H1 (cell line): ENCODE measurements around the gene CSF3R. TPM values are rescaled to one million over a fixed set of nuclear protein-coding genes. Genes with fewer than 3 reads are reported as not detected.
"Not testable (repeated sequence)": the region's sequence is repeated elsewhere in the genome, so short reads cannot be mapped to it uniquely, and the experiment has no call there.

Source experiments
- CTCF ChIA-PET: fragments of 300-600 bp; sonication (Branson Sonifier 250); formaldehyde crosslinking; loops from one replicate; lab custom pipeline; 2021; ENCODE audit not compliant: partially characterized antibody; lab: Charles Lee
- POLR2A ChIA-PET: fragments of 300-600 bp; sonication (Branson Sonifier 250); formaldehyde crosslinking; loops from one replicate; lab custom pipeline; 2021; ENCODE audit warnings: inconsistent platforms; ENCODE audit not compliant: partially characterized antibody; lab: Charles Lee
- DNase-seq, 2 experiments: peaks; one replicate each; pipeline versions ENCODE4 v3.0.0 to v3.0.0-alpha.2; 2010 to 2022; ENCODE audit warnings: low spot score in 2 of 2, low read depth in 1 of 2, mixed read lengths in 1 of 2
- FAIRE-seq: peaks from 2 replicates; lab custom pipeline; 2011; peaks lifted over from hg19 to GRCh38; lab: Jason Lieb, UNC
- H2AFZ ChIP-seq: 2 replicates; pipeline ENCODE4 v1.8.1; 2012; ENCODE audit warnings: low read length, inconsistent platforms
- H2AK5ac ChIP-seq: 2 replicates; pipeline ENCODE4 v1.6.1; 2013; ENCODE audit warnings: low read depth, low read length
- H2BK120ac ChIP-seq: replicated peaks from 2 replicates; pipeline ENCODE3; 2013; ENCODE audit warnings: low read depth, low read length, inconsistent platforms
- H2BK12ac ChIP-seq: 2 replicates; pipeline ENCODE4 v1.6.1; 2013; ENCODE audit warnings: low read depth, low read length
- H2BK15ac ChIP-seq: 2 replicates; pipeline ENCODE4 v1.6.1; 2013; ENCODE audit warnings: low read length
- H2BK20ac ChIP-seq: 2 replicates; pipeline ENCODE4 v1.6.1; 2013; ENCODE audit warnings: low read length
- H2BK5ac ChIP-seq: 2 replicates; pipeline ENCODE4 v1.6.1; 2013; ENCODE audit warnings: low read depth, low read length
- H3K14ac ChIP-seq: 2 replicates; pipeline ENCODE4 v1.6.1; 2013; ENCODE audit warnings: inconsistent platforms; ENCODE audit not compliant: insufficient read length
- H3K18ac ChIP-seq: 2 replicates; pipeline ENCODE4 v1.6.1; 2013; ENCODE audit warnings: low read length; ENCODE audit errors: extremely low read depth
- H3K23ac ChIP-seq: 2 replicates; pipeline ENCODE4 v1.6.1; 2013; ENCODE audit warnings: inconsistent platforms; ENCODE audit not compliant: insufficient read length
- H3K23me2 ChIP-seq: 2 replicates; pipeline ENCODE4 v1.6.1; 2013; ENCODE audit warnings: low read depth, low read length
- H3K27ac ChIP-seq: 2 replicates; pipeline ENCODE4 v1.6.1; 2011; ENCODE audit warnings: low read depth, low read length, inconsistent platforms
- H3K27me3 ChIP-seq, 4 experiments: replicated peaks in 1 of 4; 1 replicate in 1 of 4; 2 replicates in 3 of 4; pipeline versions ENCODE4 v1.6.1 to v1.8.1; 2011 to 2013; ENCODE audit warnings: low read length in 3 of 4, mild to moderate bottlenecking in 3 of 4, inconsistent platforms in 2 of 4, mixed read lengths in 2 of 4, moderate library complexity in 1 of 4; ENCODE audit not compliant: control insufficient read depth in 3 of 4, insufficient read depth in 3 of 4; ENCODE audit errors: extremely low read depth in 1 of 4
- H3K36me3 ChIP-seq, 4 experiments: 2 replicates each; pipeline versions ENCODE4 v1.6.1 to v1.8.1; 2011 to 2013; ENCODE audit warnings: mild to moderate bottlenecking in 4 of 4, low read length in 3 of 4, moderate library complexity in 2 of 4, control low read depth in 1 of 4, inconsistent platforms in 1 of 4; ENCODE audit not compliant: insufficient read depth in 4 of 4, control insufficient read depth in 2 of 4
- H3K4ac ChIP-seq: replicated peaks from 2 replicates; pipeline ENCODE3; 2013; ENCODE audit warnings: low read length, low read depth, mixed read lengths, inconsistent platforms; ENCODE audit not compliant: insufficient read length
- H3K4me1 ChIP-seq, 4 experiments: replicated peaks in 1 of 4; 1 replicate in 1 of 4; 2 replicates in 3 of 4; pipeline versions ENCODE4 v1.6.1 to v1.8.1; 2011 to 2013; ENCODE audit warnings: low read length in 3 of 4, inconsistent platforms in 2 of 4, mixed read lengths in 1 of 4; ENCODE audit not compliant: insufficient read depth in 4 of 4, control insufficient read depth in 3 of 4
- H3K4me2 ChIP-seq, 2 experiments: 2 replicates each; pipeline versions ENCODE4 v1.6.1 to v1.8.1; 2011 to 2013; ENCODE audit warnings: low read depth in 2 of 2, low read length in 2 of 2, control low read depth in 1 of 2, inconsistent platforms in 1 of 2, mild to moderate bottlenecking in 1 of 2; ENCODE audit not compliant: insufficient read depth in 1 of 2
- H3K4me3 ChIP-seq, 4 experiments: fragments of 200-600, 300-600 bp in 1 of 4; sonication (generic), shearing (Covaris generic), sonication (Bioruptor Twin) in 1 of 4; 2 replicates each; pipeline versions ENCODE4 v1.5.1 to v1.8.1; 2011 to 2016; ENCODE audit warnings: low read length in 4 of 4, low read depth in 3 of 4, control low read depth in 2 of 4, inconsistent platforms in 2 of 4, mild to moderate bottlenecking in 2 of 4, mixed read lengths in 1 of 4, moderate library complexity in 1 of 4; ENCODE audit not compliant: insufficient read depth in 2 of 4; ENCODE audit errors: extremely low read depth in 1 of 4
- H3K56ac ChIP-seq: replicated peaks from 2 replicates; pipeline ENCODE3; 2013; ENCODE audit warnings: low read depth, mild to moderate bottlenecking, mixed read lengths, low read length, inconsistent platforms; ENCODE audit not compliant: insufficient read length
- H3K79me1 ChIP-seq: 2 replicates; pipeline ENCODE4 v1.6.1; 2013; ENCODE audit warnings: low read depth, low read length, control low read depth
- H3K79me2 ChIP-seq, 2 experiments: 2 replicates each; pipeline versions ENCODE4 v1.6.1 to v1.8.1; 2012 to 2013; ENCODE audit warnings: low read length in 2 of 2, mild to moderate bottlenecking in 2 of 2, inconsistent platforms in 1 of 2; ENCODE audit not compliant: insufficient read depth in 2 of 2, control insufficient read depth in 1 of 2
- H3K9ac ChIP-seq, 4 experiments: replicated peaks in 1 of 4; 1 replicate in 1 of 4; 2 replicates in 3 of 4; pipeline versions ENCODE4 v1.6.1 to v1.8.1; 2011 to 2013; ENCODE audit warnings: low read depth in 3 of 4, low read length in 3 of 4, control low read depth in 2 of 4, mild to moderate bottlenecking in 2 of 4, moderate library complexity in 2 of 4, inconsistent platforms in 1 of 4; ENCODE audit errors: extremely low read depth in 1 of 4
- H3K9me3 ChIP-seq, 2 experiments: 2 replicates each; pipeline versions ENCODE4 v1.6.1 to v1.8.1; 2012 to 2013; ENCODE audit warnings: mild to moderate bottlenecking in 2 of 2, moderate library complexity in 2 of 2, control low read depth in 1 of 2, inconsistent platforms in 1 of 2, low read depth in 1 of 2, low read length in 1 of 2, mixed read lengths in 1 of 2; ENCODE audit not compliant: insufficient read depth in 2 of 2
- H4K20me1 ChIP-seq, 2 experiments: replicated peaks in 1 of 2; 2 replicates each; pipeline versions ENCODE3 to v1.8.1; 2011 to 2013; ENCODE audit warnings: inconsistent platforms in 2 of 2, low read length in 2 of 2, mild to moderate bottlenecking in 1 of 2; ENCODE audit not compliant: insufficient read depth in 2 of 2, control insufficient read depth in 1 of 2
- H4K5ac ChIP-seq: 2 replicates; pipeline ENCODE4 v1.6.1; 2013; ENCODE audit warnings: low read length, low read depth, mixed read lengths, inconsistent platforms; ENCODE audit not compliant: insufficient read length
- H4K8ac ChIP-seq: 2 replicates; pipeline ENCODE4 v1.8.0; 2013; ENCODE audit warnings: mild to moderate bottlenecking, moderate library complexity, low read length, inconsistent platforms; ENCODE audit not compliant: insufficient read depth; ENCODE audit errors: extremely low read depth
- H4K91ac ChIP-seq: replicated peaks from 2 replicates; pipeline ENCODE3; 2013; ENCODE audit warnings: low read length, mixed read lengths, inconsistent platforms; ENCODE audit not compliant: insufficient read length
- WGBS, 2 experiments: shearing (Covaris generic) in 1 of 2; methylation state at CpG; one replicate each; pipeline versions ENCODE4 v1.1.6 to v1.1.7; 2013 to 2015; ENCODE audit warnings: low lambda C conversion rate in 2 of 2, mixed read lengths in 2 of 2, inconsistent platforms in 1 of 2, low coverage in 1 of 2, missing lambda C conversion rate in 1 of 2; ENCODE audit not compliant: insufficient replicate concordance in 2 of 2, insufficient coverage in 1 of 2, insufficient read length in 1 of 2; ENCODE audit errors: extremely low coverage in 1 of 2, missing lambda C conversion rate in 1 of 2; 5-methylcytosine and 5-hydroxymethylcytosine counted together
- polyA plus RNA-seq, 7 experiments: library from polyadenylated mRNA; depleted of rRNA in 3 of 7; stranded (reverse) in 5 of 7; unstranded in 2 of 7; fragments of >200 nt in 5 of 7; fragments of 200-250 nt in 2 of 7; gene quantifications; 1 replicate in 5 of 7; 2 replicates in 1 of 7; 4 replicates in 1 of 7; pipeline versions ENCODE4 v1.2.1 to v1.2.3, GENCODE V29; 2011 to 2013; ENCODE audit warnings: missing spikeins in 2 of 7, mixed read lengths in 2 of 7
- total RNA-seq: library from RNA; stranded (reverse); fragmentation: NEBNext Ultra II Directional; extraction: Animal tissue kit (Norgen Biotek cat#: 25700); gene quantifications from 2 replicates; pipeline ENCODE4 v1.2.1, GENCODE V29; 2021

Gene CSF3R
- total and polyA plus RNA-seq, 2 of the 8 experiments (the other 6 are each of a cell fraction or from before 2014, with no cell fraction given): not detected

DNA sequence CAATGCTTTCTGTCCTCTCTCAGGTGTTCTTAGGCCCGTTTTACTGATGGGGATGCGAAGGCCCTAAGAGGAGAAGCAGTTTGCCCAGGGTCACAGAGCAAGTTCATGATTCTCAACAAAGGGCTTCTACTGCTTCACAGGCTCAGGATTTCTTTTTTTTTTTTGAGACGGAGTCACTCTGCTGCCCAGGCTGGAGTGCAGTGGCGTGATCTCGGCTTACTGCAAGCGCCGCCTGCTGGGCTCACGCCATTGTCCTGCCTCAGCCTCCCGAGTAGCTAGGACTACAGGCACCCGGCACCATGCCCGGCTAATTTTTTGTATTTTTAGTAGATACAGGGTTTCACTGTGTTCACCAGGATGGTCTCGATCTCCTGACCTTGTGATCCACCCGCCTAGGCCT, 5.1 kb downstream of the CSF3R start:
- H3K23ac ChIP-seq, FAIRE-seq, H3K27ac ChIP-seq, H4K91ac ChIP-seq, H2BK5ac ChIP-seq, DNase-seq, H3K18ac ChIP-seq, H3K4ac ChIP-seq, H2BK20ac ChIP-seq, H3K4me1 ChIP-seq, H4K5ac ChIP-seq, H3K4me3 ChIP-seq, H3K9ac ChIP-seq, H3K56ac ChIP-seq, H3K27me3 ChIP-seq, H3K79me1 ChIP-seq, H3K36me3 ChIP-seq, H2AK5ac ChIP-seq, H2AFZ ChIP-seq, H3K23me2 ChIP-seq, H3K4me2 ChIP-seq, H3K79me2 ChIP-seq, H4K20me1 ChIP-seq, H3K14ac ChIP-seq, H3K9me3 ChIP-seq, H2BK15ac ChIP-seq, H2BK12ac ChIP-seq, H2BK120ac ChIP-seq: not testable (repeated sequence)
- ChIA-PET POLR2A (interaction anchor here (2.8 kb wide), 1 partner anchor 13 kb away, joined by 11 read pairs; the partner anchor contains the start of gene MRPS15), CTCF (interaction anchor here (1.4 kb wide), 1 partner anchor 18 kb away, joined by 4 read pairs; no protein-coding TSS in a partner anchor)
- 0 out of 2 replicates have a peak overlapping the region, but pooled peaks have one; percentile 4 for H4K8ac ChIP-seq
- 76% methylated on average over 13 of the region's 13 CpGs; no CpG with 5 or more reads in 1 of the 2 experiments for WGBS, 2 experiments
